Neutrophil (primary cell): ENCODE data around the gene POLN.
A peak's percentile ranks its signal among the peaks of the same experiment; 100 is the strongest.

ENCODE experiments used
- H3K27ac ChIP-seq: fragments of 200-600 bp; sonication (generic); 2 replicates; pipeline ENCODE4 v1.5.1; 2016; ENCODE audit warnings: mild to moderate bottlenecking, moderate library complexity
- H3K27me3 ChIP-seq: fragments of 200-600 bp; sonication (generic); 2 replicates; pipeline ENCODE4 v1.6.0; 2016; ENCODE audit warnings: mild to moderate bottlenecking
- H3K36me3 ChIP-seq: fragments of 200-600 bp; sonication (generic); 2 replicates; pipeline ENCODE4 v1.5.1; 2017
- H3K4me1 ChIP-seq, 2 experiments: fragments of 200-600 bp in 1 of 2; sonication (generic) in 1 of 2; 1 replicate in 1 of 2; 2 replicates in 1 of 2; pipeline versions ENCODE4 v1.5.1 to v1.6.1; 2013 to 2016; ENCODE audit warnings: low read depth in 1 of 2, low read length in 1 of 2, mild to moderate bottlenecking in 1 of 2, moderate library complexity in 1 of 2; ENCODE audit not compliant: control insufficient read depth in 1 of 2, insufficient read depth in 1 of 2
- H3K4me3 ChIP-seq, 2 experiments: fragments of 200-600 bp in 1 of 2; sonication (generic) in 1 of 2; 1 replicate in 1 of 2; 2 replicates in 1 of 2; pipeline ENCODE4 v1.5.1; 2013 to 2016; ENCODE audit warnings: low read depth in 1 of 2, low read length in 1 of 2, mild to moderate bottlenecking in 1 of 2, moderate library complexity in 1 of 2
- H3K9me3 ChIP-seq: fragments of 200-600 bp; sonication (generic); 2 replicates; pipeline ENCODE4 v1.5.1; 2016
- TF ChIP-seq, protein P1 (sequence below): fragments of 200-600 bp; sonication (generic); IDR thresholded peaks from 2 replicates; pipeline ENCODE4 v1.5.1; 2016; ENCODE audit warnings: antibody characterized with exemption

The POLN gene

GRCh38 chr4:2177443-2178093 lies 64.4 kb downstream of the POLN start:
- Histone ChIP-seq H3K4me3 (no peak overlapping the region), H3K36me3 (no peaks in the 10 kb centered on the region), H3K9me3 (no peaks in the 10 kb centered on the region), H3K27me3 (no peaks in the 10 kb centered on the region), H3K27ac (no peak overlapping the region), H3K4me1 (no peaks in the 10 kb centered on the region)
- TF ChIP-seq, protein P1, sequence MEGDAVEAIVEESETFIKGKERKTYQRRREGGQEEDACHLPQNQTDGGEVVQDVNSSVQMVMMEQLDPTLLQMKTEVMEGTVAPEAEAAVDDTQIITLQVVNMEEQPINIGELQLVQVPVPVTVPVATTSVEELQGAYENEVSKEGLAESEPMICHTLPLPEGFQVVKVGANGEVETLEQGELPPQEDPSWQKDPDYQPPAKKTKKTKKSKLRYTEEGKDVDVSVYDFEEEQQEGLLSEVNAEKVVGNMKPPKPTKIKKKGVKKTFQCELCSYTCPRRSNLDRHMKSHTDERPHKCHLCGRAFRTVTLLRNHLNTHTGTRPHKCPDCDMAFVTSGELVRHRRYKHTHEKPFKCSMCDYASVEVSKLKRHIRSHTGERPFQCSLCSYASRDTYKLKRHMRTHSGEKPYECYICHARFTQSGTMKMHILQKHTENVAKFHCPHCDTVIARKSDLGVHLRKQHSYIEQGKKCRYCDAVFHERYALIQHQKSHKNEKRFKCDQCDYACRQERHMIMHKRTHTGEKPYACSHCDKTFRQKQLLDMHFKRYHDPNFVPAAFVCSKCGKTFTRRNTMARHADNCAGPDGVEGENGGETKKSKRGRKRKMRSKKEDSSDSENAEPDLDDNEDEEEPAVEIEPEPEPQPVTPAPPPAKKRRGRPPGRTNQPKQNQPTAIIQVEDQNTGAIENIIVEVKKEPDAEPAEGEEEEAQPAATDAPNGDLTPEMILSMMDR, result no peak

GRCh38 chr4:2175990-2176698 lies 65.8 kb downstream of the POLN start:
- H3K27ac ChIP-seq, result no peak overlapping the region
- H3K4me1 ChIP-seq, result no peaks in the 10 kb centered on the region
- no peaks in the 10 kb centered on the region for H3K36me3 ChIP-seq
- no peak overlapping the region for H3K4me3 ChIP-seq
- no peaks in the 10 kb centered on the region for H3K27me3 ChIP-seq
- H3K9me3 ChIP-seq, result no peaks in the 10 kb centered on the region
- TF ChIP-seq, protein P1, result no peak

DNA sequence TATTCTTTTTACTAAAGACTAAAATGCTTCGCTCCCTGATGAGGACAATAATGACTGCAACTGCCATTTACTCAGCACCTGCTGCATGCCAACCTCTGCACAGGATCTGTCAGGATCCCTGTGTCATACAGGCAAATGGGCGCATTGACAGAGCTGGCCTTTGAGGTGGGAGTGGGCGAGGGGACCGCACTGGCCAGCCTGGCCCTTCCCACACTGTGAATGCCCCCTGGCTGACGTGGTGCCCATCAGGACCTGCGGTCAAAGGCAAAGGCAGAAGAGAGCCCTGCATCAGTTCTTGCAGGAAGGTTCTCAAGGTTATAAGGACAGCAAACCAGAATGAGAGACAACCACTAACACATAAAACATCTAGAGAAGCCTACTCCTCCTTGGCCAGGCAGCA lies 67.9 kb downstream of the POLN start:
- no peaks in the 10 kb centered on the region for H3K9me3 ChIP-seq
- TF ChIP-seq, protein P1, result no peak
- no peaks in the 10 kb centered on the region for H3K4me1 ChIP-seq
- H3K4me3 ChIP-seq, result no peak overlapping the region
- no peaks in the 10 kb centered on the region for H3K27me3 ChIP-seq
- H3K36me3 ChIP-seq, result no peaks in the 10 kb centered on the region
- H3K27ac ChIP-seq, result no peak overlapping the region

GRCh38 chr4:2172627-2173231 lies 69.2 kb downstream of the POLN start:
- Histone ChIP-seq H3K27me3 (no peaks in the 10 kb centered on the region), H3K27ac (peak overlapping the region; percentile 56), H3K36me3 (no peaks in the 10 kb centered on the region), H3K4me1 (no peaks in the 10 kb centered on the region), H3K9me3 (no peaks in the 10 kb centered on the region), H3K4me3 (no peak overlapping the region)
- TF ChIP-seq, protein P1, result no peak

DNA sequence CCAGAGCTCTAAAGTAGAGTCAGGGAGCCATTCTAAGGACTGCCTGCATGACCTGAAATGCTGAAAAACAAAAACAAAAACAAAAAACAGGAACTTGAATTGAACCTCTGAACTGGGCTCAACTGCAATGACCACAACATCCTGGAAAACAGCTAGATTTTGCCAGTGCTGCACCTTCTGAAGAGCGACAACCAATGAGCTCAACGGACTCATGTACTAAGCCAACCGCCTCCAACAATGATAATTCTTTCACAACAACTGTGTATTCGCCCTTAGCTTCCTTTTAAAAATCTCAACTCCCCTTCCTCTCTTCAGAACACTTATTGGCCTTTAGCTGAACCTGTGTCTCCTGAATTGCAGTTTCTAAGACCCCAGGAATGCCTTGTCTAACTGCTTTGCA lies 69.8 kb downstream of the POLN start:
- H3K36me3 ChIP-seq, result no peaks in the 10 kb centered on the region
- H3K9me3 ChIP-seq, result no peaks in the 10 kb centered on the region
- H3K27me3 ChIP-seq, result no peaks in the 10 kb centered on the region
- no peak overlapping the region for H3K4me3 ChIP-seq
- peak overlapping the region; percentile 56 for H3K27ac ChIP-seq
- TF ChIP-seq, protein P1, result no peak
- no peaks in the 10 kb centered on the region for H3K4me1 ChIP-seq
